Measurements from ENCODE around the gene WNK1. TPM values are rescaled to one million over a fixed set of nuclear protein-coding genes. Genes with fewer than 3 reads are reported as not detected.

Gene WNK1
- total RNA-seq, 1 donor from 2014 or later, result 157 TPM

DNA sequence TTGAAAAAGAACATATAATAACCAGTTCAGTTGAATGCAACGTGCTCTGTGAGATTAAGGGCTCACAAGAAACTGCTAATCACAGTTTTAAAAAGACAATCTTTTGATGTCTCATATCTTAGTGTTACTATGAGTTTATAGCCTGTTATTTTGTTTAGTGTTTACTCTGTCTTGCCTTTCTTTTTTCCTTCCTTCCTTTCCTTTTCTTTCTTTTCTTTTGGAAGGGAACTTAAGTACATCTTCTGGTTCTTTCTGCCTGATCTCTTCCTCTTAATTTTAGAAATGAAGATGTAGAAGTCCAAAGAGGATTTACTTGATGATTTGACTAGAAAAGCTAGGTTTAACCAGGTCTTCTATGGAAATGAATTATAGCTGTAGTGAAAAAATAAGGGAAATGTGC, 38.2 kb downstream of the WNK1 start:
- Histone ChIP-seq H3K79me2 (ENCODE audit: insufficient read depth, low read length) (peaks cover 100% of the 10 kb centered on the region), H3K36me3 (ENCODE audit: insufficient read depth, low read length) (no peaks in the 10 kb centered on the region), H3K9ac (ENCODE audit: low read length) (no peak overlapping the region), H2AFZ (ENCODE audit: low read depth, low read length) (no peak overlapping the region), H3K9me3 (ENCODE audit: insufficient read depth, low read depth, low read length) (no peaks in the 10 kb centered on the region), H3K27ac (ENCODE audit: low read depth, low read length) (no peak overlapping the region), H4K20me1 (ENCODE audit: insufficient read depth, low read length) (peaks cover 88% of the 10 kb centered on the region), H3K4me1 (ENCODE audit: insufficient read depth, low read length) (peaks cover 3% of the 10 kb centered on the region), H3K4me2 (ENCODE audit: low read length) (no peak overlapping the region), H3K4me3 (ENCODE audit: insufficient read depth, low read depth, low read length) (no peak overlapping the region), H3K27me3 (ENCODE audit: insufficient read depth, low read length) (no peaks in the 10 kb centered on the region)
- TF ChIP-seq, protein P1, sequence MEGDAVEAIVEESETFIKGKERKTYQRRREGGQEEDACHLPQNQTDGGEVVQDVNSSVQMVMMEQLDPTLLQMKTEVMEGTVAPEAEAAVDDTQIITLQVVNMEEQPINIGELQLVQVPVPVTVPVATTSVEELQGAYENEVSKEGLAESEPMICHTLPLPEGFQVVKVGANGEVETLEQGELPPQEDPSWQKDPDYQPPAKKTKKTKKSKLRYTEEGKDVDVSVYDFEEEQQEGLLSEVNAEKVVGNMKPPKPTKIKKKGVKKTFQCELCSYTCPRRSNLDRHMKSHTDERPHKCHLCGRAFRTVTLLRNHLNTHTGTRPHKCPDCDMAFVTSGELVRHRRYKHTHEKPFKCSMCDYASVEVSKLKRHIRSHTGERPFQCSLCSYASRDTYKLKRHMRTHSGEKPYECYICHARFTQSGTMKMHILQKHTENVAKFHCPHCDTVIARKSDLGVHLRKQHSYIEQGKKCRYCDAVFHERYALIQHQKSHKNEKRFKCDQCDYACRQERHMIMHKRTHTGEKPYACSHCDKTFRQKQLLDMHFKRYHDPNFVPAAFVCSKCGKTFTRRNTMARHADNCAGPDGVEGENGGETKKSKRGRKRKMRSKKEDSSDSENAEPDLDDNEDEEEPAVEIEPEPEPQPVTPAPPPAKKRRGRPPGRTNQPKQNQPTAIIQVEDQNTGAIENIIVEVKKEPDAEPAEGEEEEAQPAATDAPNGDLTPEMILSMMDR (IDR thresholded peaks at IDR 0.05; ENCODE audit: insufficient read depth, low read depth, low read length), result no peak
- no peak for TF ChIP-seq EZH2 (IDR thresholded peaks at IDR 0.05; ENCODE audit: insufficient read depth, low read length)
- peaks cover 31% of the 10 kb centered on the region for H3K4me1 Mint-ChIP-seq (ENCODE audit: low read depth, unreplicated experiment)
- H3K4me3 Mint-ChIP-seq (ENCODE audit: unreplicated experiment), result no peak overlapping the region
- FAIRE-seq, result no peak
- no peak for DNase-seq (ENCODE audit: low read depth)
- H3K27ac Mint-ChIP-seq (ENCODE audit: unreplicated experiment), result peak overlapping the region; percentile 20
- H3K27me3 Mint-ChIP-seq (ENCODE audit: low read depth, unreplicated experiment), result no peaks in the 10 kb centered on the region
- no peaks in the 10 kb centered on the region for H3K36me3 Mint-ChIP-seq (ENCODE audit: low read depth, unreplicated experiment)
- no peaks in the 10 kb centered on the region for H3K9me3 Mint-ChIP-seq (ENCODE audit: unreplicated experiment)

DNA sequence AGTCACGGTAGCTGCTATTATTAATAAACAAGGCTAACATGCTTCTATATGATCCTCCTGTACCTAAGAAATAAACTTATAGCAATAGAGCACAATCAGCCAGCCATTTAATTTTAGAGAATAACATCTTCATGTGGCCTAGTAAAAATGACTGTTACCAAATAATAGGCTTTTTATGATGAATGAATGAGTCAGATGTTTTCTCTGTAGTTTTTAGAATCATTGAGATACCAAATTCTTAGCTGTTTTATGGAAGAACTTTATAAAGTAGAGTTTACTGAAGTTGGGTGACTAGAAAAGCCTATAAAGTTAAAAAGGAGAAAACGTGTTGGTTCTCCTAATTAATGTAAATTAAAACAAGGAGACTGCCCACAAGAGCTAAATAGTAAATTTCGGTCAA, 40.7 kb downstream of the WNK1 start:
- peaks cover 93% of the 10 kb centered on the region for H4K20me1 ChIP-seq (ENCODE audit: insufficient read depth, low read length)
- no peak overlapping the region for H3K9ac ChIP-seq (ENCODE audit: low read length)
- H3K27ac ChIP-seq (ENCODE audit: low read depth, low read length), result no peak overlapping the region
- H3K27ac Mint-ChIP-seq (ENCODE audit: unreplicated experiment), result no peak overlapping the region
- H3K4me3 ChIP-seq (ENCODE audit: insufficient read depth, low read depth, low read length), result no peak overlapping the region
- H2AFZ ChIP-seq (ENCODE audit: low read depth, low read length), result no peak overlapping the region
- no peaks in the 10 kb centered on the region for H3K27me3 Mint-ChIP-seq (ENCODE audit: low read depth, unreplicated experiment)
- FAIRE-seq, result no peak
- peaks cover 3% of the 10 kb centered on the region for H3K4me1 ChIP-seq (ENCODE audit: insufficient read depth, low read length)
- H3K27me3 ChIP-seq (ENCODE audit: insufficient read depth, low read length), result no peaks in the 10 kb centered on the region
- H3K4me2 ChIP-seq (ENCODE audit: low read length), result peak overlapping the region; percentile 2
- peaks cover 32% of the 10 kb centered on the region for H3K4me1 Mint-ChIP-seq (ENCODE audit: low read depth, unreplicated experiment)
- H3K9me3 Mint-ChIP-seq (ENCODE audit: unreplicated experiment), result no peaks in the 10 kb centered on the region
- H3K9me3 ChIP-seq (ENCODE audit: insufficient read depth, low read depth, low read length), result no peaks in the 10 kb centered on the region
- peaks cover 99% of the 10 kb centered on the region for H3K79me2 ChIP-seq (ENCODE audit: insufficient read depth, low read length)
- TF ChIP-seq EZH2 (IDR thresholded peaks at IDR 0.05; ENCODE audit: insufficient read depth, low read length), result no peak
- TF ChIP-seq, protein P1 (IDR thresholded peaks at IDR 0.05; ENCODE audit: insufficient read depth, low read depth, low read length), result no peak
- H3K4me3 Mint-ChIP-seq (ENCODE audit: unreplicated experiment), result no peak overlapping the region
- no peak for DNase-seq (ENCODE audit: low read depth)
- no peaks in the 10 kb centered on the region for H3K36me3 ChIP-seq (ENCODE audit: insufficient read depth, low read length)
- no peaks in the 10 kb centered on the region for H3K36me3 Mint-ChIP-seq (ENCODE audit: low read depth, unreplicated experiment)

DNA sequence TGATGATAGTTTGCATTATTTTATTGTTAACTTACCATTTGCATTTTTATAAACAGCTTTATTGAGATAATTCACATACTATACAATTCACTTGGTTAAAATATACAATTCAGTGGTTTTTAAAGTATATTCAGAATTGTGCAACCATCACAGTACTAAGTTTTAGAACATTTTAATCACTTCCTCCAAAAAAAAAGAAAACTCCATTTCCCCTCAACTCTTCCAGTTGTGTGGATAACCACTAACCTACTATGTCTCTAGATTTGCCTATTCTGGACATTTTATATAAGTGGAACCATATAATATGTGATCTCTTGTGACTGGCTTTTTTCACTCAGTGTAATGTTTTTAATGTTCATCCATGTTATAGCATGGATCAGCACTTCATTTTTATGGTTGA, 41.3 kb downstream of the WNK1 start:
- Histone ChIP-seq H3K79me2 (ENCODE audit: insufficient read depth, low read length) (peaks cover 98% of the 10 kb centered on the region), H3K36me3 (ENCODE audit: insufficient read depth, low read length) (no peaks in the 10 kb centered on the region), H2AFZ (ENCODE audit: low read depth, low read length) (no peak overlapping the region), H3K27me3 (ENCODE audit: insufficient read depth, low read length) (no peaks in the 10 kb centered on the region), H3K4me3 (ENCODE audit: insufficient read depth, low read depth, low read length) (no peak overlapping the region), H3K9ac (ENCODE audit: low read length) (no peak overlapping the region), H3K9me3 (ENCODE audit: insufficient read depth, low read depth, low read length) (no peaks in the 10 kb centered on the region), H3K4me2 (ENCODE audit: low read length) (no peak overlapping the region), H3K4me1 (ENCODE audit: insufficient read depth, low read length) (peaks cover 3% of the 10 kb centered on the region), H3K27ac (ENCODE audit: low read depth, low read length) (no peak overlapping the region), H4K20me1 (ENCODE audit: insufficient read depth, low read length) (peaks cover 93% of the 10 kb centered on the region)
- FAIRE-seq (no peak), DNase-seq (ENCODE audit: low read depth) (no peak)
- H3K36me3 Mint-ChIP-seq (ENCODE audit: low read depth, unreplicated experiment), result no peaks in the 10 kb centered on the region
- H3K27me3 Mint-ChIP-seq (ENCODE audit: low read depth, unreplicated experiment), result no peaks in the 10 kb centered on the region
- H3K4me3 Mint-ChIP-seq (ENCODE audit: unreplicated experiment), result no peak overlapping the region
- H3K27ac Mint-ChIP-seq (ENCODE audit: unreplicated experiment), result no peak overlapping the region
- peaks cover 32% of the 10 kb centered on the region for H3K4me1 Mint-ChIP-seq (ENCODE audit: low read depth, unreplicated experiment)
- TF ChIP-seq EZH2 (IDR thresholded peaks at IDR 0.05; ENCODE audit: insufficient read depth, low read length), result no peak
- TF ChIP-seq, protein P1 (IDR thresholded peaks at IDR 0.05; ENCODE audit: insufficient read depth, low read depth, low read length), result no peak
- no peaks in the 10 kb centered on the region for H3K9me3 Mint-ChIP-seq (ENCODE audit: unreplicated experiment)

Measured in astrocyte (in vitro differentiated cells and primary cell).